DND-41 (cell line): Measurements from ENCODE around the gene P4HA2.
A peak's percentile ranks its signal among the peaks of the same experiment; 100 is the strongest.

Experiments used
- ATAC-seq: fragments of 200-7000 bp; cut with Tn5 transposase; 3 replicates; pipeline ENCODE4 v1.9.1; 2021; ENCODE audit warnings: low read depth; ENCODE audit not compliant: insufficient read depth
- DNase-seq: peaks from one replicate; pipeline ENCODE4 v3.0.0-alpha.2; 2020
- H2AFZ ChIP-seq: 2 replicates; pipeline ENCODE4 v1.6.0; 2012; ENCODE audit warnings: low read depth, low read length
- H3K27ac ChIP-seq: 2 replicates; pipeline ENCODE4 v1.5.1; 2012; ENCODE audit warnings: low read length, inconsistent platforms
- H3K27me3 ChIP-seq: fragments of 200-600 bp; sonication (generic); 2 replicates; pipeline ENCODE4 v1.6.0; 2012; ENCODE audit warnings: low read length, mild to moderate bottlenecking, inconsistent platforms; ENCODE audit not compliant: insufficient read depth, poor library complexity
- H3K36me3 ChIP-seq: 2 replicates; pipeline ENCODE4 v1.5.1; 2012; ENCODE audit warnings: low read length, inconsistent platforms; ENCODE audit not compliant: insufficient read depth
- H3K4me1 ChIP-seq: 2 replicates; pipeline ENCODE4 v1.5.1; 2012; ENCODE audit warnings: mild to moderate bottlenecking, low read length; ENCODE audit not compliant: insufficient read depth
- H3K4me2 ChIP-seq: 2 replicates; pipeline ENCODE4 v1.6.0; 2012; ENCODE audit warnings: mild to moderate bottlenecking, moderate library complexity, low read length, inconsistent platforms; ENCODE audit not compliant: insufficient read depth
- H3K4me3 ChIP-seq, 2 experiments: fragments of 200-600 bp in 1 of 2; shearing (Covaris generic) in 1 of 2; 2 replicates each; pipeline ENCODE4 v1.5.1; 2012 to 2016; ENCODE audit warnings: inconsistent platforms in 2 of 2, low read length in 2 of 2, mild to moderate bottlenecking in 2 of 2, low read depth in 1 of 2, moderate library complexity in 1 of 2
- H3K79me2 ChIP-seq: 2 replicates; pipeline ENCODE4 v1.6.0; 2012; ENCODE audit warnings: low read length, inconsistent platforms; ENCODE audit not compliant: insufficient read depth
- H3K9ac ChIP-seq: 2 replicates; pipeline ENCODE4 v1.6.0; 2012; ENCODE audit warnings: low read depth, mild to moderate bottlenecking, inconsistent platforms, low read length, moderate library complexity
- H3K9me3 ChIP-seq: 2 replicates; pipeline ENCODE4 v1.5.1; 2012; ENCODE audit warnings: low read length, moderate library complexity, mild to moderate bottlenecking, inconsistent platforms; ENCODE audit not compliant: insufficient read depth, severe bottlenecking
- H4K20me1 ChIP-seq: 2 replicates; pipeline ENCODE4 v1.6.0; 2012; ENCODE audit warnings: low read length; ENCODE audit not compliant: insufficient read depth
- EZH2 ChIP-seq: IDR thresholded peaks from 3 replicates; pipeline ENCODE4 v1.6.1; 2012; ENCODE audit warnings: borderline replicate concordance, low read depth, mild to moderate bottlenecking, moderate library complexity, low read length, inconsistent platforms; ENCODE audit not compliant: severe bottlenecking
- TF ChIP-seq, protein P1 (sequence below): IDR thresholded peaks from 2 replicates; pipeline ENCODE4 v1.5.1; 2012; ENCODE audit warnings: borderline replicate concordance, low read length, moderate library complexity, mild to moderate bottlenecking; ENCODE audit not compliant: poor library complexity, severe bottlenecking; ENCODE audit errors: extremely low read depth

Gene P4HA2

DNA sequence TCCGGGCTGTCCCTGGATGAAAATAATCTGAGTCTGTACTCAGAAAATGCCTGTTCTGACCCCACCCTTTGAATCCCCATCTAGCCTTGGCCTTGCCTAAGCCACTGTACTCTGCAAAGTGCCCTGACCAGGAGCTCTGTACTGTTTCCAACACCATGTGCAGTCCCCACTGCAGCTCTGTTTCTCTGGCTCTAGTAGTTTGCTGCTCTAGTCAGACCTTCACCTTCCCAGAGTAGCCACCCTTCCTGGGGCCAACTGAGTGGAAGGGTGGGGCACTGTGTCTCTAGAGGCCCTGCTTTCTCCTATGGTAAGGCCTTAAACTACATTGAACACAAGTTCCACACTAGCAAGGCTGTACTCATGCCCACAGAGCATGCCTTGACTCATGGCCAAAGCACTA lies 31.9 kb downstream of the P4HA2 start:
- no peaks in the 10 kb centered on the region for H3K4me1 ChIP-seq
- no peaks in the 10 kb centered on the region for H3K36me3 ChIP-seq
- H2AFZ ChIP-seq = no peak overlapping the region
- no peak overlapping the region for H3K4me2 ChIP-seq
- H4K20me1 ChIP-seq = no peaks in the 10 kb centered on the region
- H3K79me2 ChIP-seq = no peaks in the 10 kb centered on the region
- TF ChIP-seq, protein P1, sequence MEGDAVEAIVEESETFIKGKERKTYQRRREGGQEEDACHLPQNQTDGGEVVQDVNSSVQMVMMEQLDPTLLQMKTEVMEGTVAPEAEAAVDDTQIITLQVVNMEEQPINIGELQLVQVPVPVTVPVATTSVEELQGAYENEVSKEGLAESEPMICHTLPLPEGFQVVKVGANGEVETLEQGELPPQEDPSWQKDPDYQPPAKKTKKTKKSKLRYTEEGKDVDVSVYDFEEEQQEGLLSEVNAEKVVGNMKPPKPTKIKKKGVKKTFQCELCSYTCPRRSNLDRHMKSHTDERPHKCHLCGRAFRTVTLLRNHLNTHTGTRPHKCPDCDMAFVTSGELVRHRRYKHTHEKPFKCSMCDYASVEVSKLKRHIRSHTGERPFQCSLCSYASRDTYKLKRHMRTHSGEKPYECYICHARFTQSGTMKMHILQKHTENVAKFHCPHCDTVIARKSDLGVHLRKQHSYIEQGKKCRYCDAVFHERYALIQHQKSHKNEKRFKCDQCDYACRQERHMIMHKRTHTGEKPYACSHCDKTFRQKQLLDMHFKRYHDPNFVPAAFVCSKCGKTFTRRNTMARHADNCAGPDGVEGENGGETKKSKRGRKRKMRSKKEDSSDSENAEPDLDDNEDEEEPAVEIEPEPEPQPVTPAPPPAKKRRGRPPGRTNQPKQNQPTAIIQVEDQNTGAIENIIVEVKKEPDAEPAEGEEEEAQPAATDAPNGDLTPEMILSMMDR = no peak
- TF ChIP-seq EZH2 = no peak
- peaks cover 15% of the 10 kb centered on the region for H3K27me3 ChIP-seq
- no peak overlapping the region for H3K4me3 ChIP-seq
- no peak overlapping the region for H3K9ac ChIP-seq
- DNase-seq (no peak), ATAC-seq (no peak)
- no peak overlapping the region for H3K27ac ChIP-seq
- no peaks in the 10 kb centered on the region for H3K9me3 ChIP-seq

DNA sequence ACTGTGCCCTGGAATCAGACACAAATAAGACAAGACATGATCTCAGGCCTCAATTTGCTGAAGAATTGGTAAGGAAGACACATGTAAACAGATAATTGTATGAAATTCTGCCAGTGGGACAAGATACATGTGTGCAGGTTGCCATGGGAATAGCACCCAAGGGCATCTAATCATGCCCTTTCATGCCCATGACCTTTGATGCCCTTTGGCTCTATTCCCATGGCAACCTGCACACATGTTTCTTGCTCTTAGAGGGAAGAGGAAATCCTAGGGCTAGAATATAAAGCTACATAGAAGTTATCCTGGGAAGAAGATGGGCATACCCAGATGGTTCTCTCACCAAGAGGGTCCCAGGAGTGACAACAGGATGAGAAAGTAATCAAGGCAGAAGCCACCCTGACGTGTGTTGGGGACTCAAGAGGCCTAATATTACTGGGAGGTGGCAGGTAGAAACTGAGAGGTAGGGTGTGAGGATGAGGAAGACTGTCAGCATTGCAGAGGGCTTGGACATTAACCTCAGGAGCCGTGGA lies 34.4 kb downstream of the P4HA2 start:
- H3K4me2 ChIP-seq = no peak overlapping the region
- ATAC-seq (no peak), DNase-seq (no peak)
- no peak overlapping the region for H3K27ac ChIP-seq
- H3K36me3 ChIP-seq = no peaks in the 10 kb centered on the region
- no peak overlapping the region for H3K4me3 ChIP-seq
- H3K9ac ChIP-seq = no peak overlapping the region
- no peaks in the 10 kb centered on the region for H3K9me3 ChIP-seq
- peaks cover 15% of the 10 kb centered on the region for H3K27me3 ChIP-seq
- H3K4me1 ChIP-seq = no peaks in the 10 kb centered on the region
- TF ChIP-seq EZH2 = no peak
- TF ChIP-seq, protein P1 = no peak
- H2AFZ ChIP-seq = no peak overlapping the region
- no peaks in the 10 kb centered on the region for H4K20me1 ChIP-seq
- H3K79me2 ChIP-seq = no peaks in the 10 kb centered on the region

- no peaks in the 10 kb centered on the region for H3K4me1 ChIP-seq
- no peaks in the 10 kb centered on the region for H4K20me1 ChIP-seq
- H2AFZ ChIP-seq = no peak overlapping the region
- peak; percentile 100 for ATAC-seq
- no peaks in the 10 kb centered on the region for H3K36me3 ChIP-seq
- no peak overlapping the region for H3K9ac ChIP-seq
- H3K79me2 ChIP-seq = no peaks in the 10 kb centered on the region
- TF ChIP-seq, protein P1 = peak; percentile 78
- TF ChIP-seq EZH2 = no peak
- peaks cover 20% of the 10 kb centered on the region for H3K27me3 ChIP-seq
- no peak overlapping the region for H3K27ac ChIP-seq
- no peaks in the 10 kb centered on the region for H3K9me3 ChIP-seq
- no peak overlapping the region for H3K4me3 ChIP-seq
- peak; percentile 51 for DNase-seq
- H3K4me2 ChIP-seq = no peak overlapping the region
Measured at GRCh38 chr5:132190161-132190817, 37.4 kb downstream of the P4HA2 start.
